Measurements from ENCODE around the gene CDK5RAP3. TPM values are rescaled to one million over a fixed set of nuclear protein-coding genes. Genes with fewer than 3 reads are reported as not detected.

Gene CDK5RAP3
- total and polyA plus RNA-seq, 2 of the 13 experiments (the other 11 are each of a cell fraction or from before 2014, with no cell fraction given), result 128 to 154 TPM

DNA sequence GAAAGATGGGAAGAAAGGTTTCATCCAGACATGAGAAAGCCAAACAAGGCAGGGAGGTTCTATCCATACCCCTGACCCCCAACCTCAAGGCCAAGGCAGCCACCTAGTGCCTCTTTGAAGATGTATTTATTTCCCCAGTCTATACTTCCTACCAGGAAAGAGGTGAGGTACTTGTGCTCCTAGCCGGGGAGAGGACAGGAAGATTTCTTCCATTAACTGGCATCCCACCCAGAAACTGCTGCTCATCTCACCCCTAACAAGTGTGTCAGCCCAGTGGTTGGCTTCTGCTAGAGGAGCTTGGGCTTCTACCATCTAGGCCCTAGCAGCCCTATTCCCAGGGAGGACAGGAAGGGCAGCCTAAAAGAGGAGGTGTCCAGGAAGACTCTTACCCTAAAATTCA is 57.8 kb downstream of the CDK5RAP3 start (continued):
- no peak for TF ChIP-seq ADNP (CRISPR knock-in tag; IDR thresholded peaks at IDR 0.05)
- no peak for TF ChIP-seq SAP130 (CRISPR knock-in tag; IDR thresholded peaks at IDR 0.05; ENCODE audit: low read depth)

DNA sequence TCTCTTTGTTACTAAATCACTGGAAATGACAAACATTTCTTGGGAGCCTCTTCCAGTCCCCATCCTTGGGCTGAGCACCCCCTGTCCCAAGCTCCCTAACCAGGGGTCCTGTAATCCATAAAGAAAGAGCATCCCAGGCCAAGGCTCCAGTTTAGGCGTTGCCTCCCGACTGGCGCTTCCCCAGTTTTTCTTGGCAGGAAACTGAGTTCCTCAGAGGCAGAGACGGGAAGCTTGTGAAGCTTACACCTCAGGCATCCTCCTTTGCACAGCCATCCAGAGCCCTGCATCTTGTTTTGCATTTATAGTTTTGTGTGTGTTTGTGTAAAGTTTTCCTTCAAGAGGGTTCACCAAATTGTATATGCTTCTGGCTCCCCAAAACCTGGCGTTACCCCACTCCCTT is 59.6 kb downstream of the CDK5RAP3 start:
- in situ Hi-C loops (cut with HindIII; ENCODE audit: extremely low pct_ligation_motif_present, low pct_unique_long_range_greater_than_20kb) (no loop called here), intact Hi-C loops (cut with micrococcal nuclease; ENCODE audit: unreplicated experiment) (no loop called here)
- H3K4me2 ChIP-seq (ENCODE audit: low read depth, low read length), result no peak overlapping the region
- no peaks in the 10 kb centered on the region for H3K79me2 ChIP-seq (ENCODE audit: insufficient read depth, low read length)
- CTCF ChIA-PET (ENCODE audit: low intra/inter-chr PET ratio, low total read pairs), result no interaction called here
- H3K36me3 ChIP-seq (replicated peaks in 1 of 2; ENCODE audit: control insufficient read depth in 1 of 2, insufficient read depth in 2 of 2, low read length in 2 of 2), result no peaks in the 10 kb centered on the region
- H3K27ac ChIP-seq (ENCODE audit: extremely low read length, insufficient read depth, low read length), result no peak overlapping the region
- 44% methylated on average over 5 of the region's 5 CpGs for WGBS (ENCODE audit: low lambda C conversion rate)
- H3K4me3 ChIP-seq (replicated peaks in 1 of 3; ENCODE audit: insufficient read depth in 1 of 3, low read depth in 2 of 3, low read length in 3 of 3), result no peak overlapping the region
- no peak overlapping the region for H2AFZ ChIP-seq (ENCODE audit: low read length)
- POLR2A ChIA-PET, result interaction anchor here (0.5 kb wide), 1 partner anchor 18 kb away, joined by 3 read pairs; the partner anchor contains the start of gene NFE2L1
- no peak for ATAC-seq
- H4K20me1 ChIP-seq (ENCODE audit: insufficient read depth, low read length), result no peaks in the 10 kb centered on the region
- H3K4me1 ChIP-seq (ENCODE audit: insufficient read depth, low read length), result peaks cover 16% of the 10 kb centered on the region
- peaks cover 1 to 30% of the 10 kb centered on the region in 2 experiments; a peak in 2 of 5 replicates for H3K27me3 ChIP-seq (ENCODE audit: control insufficient read depth in 1 of 2, insufficient read depth in 2 of 2, low read length in 2 of 2)
- no peaks in the 10 kb centered on the region for H3K9me3 ChIP-seq (ENCODE audit: low read length)
- no peak for DNase-seq (ENCODE audit: low spot score)
- no TSS peak for BruUV-seq (replicated peaks)
- TF ChIP-seq ZNF260 (CRISPR knock-in tag; IDR thresholded peaks at IDR 0.05; ENCODE audit: borderline replicate concordance, low read depth), result no peak
- TF ChIP-seq ZNF619 (CRISPR knock-in tag; IDR thresholded peaks at IDR 0.05), result no peak
- TF ChIP-seq ZBTB20 (CRISPR knock-in tag; IDR thresholded peaks at IDR 0.05; ENCODE audit: borderline replicate concordance, low read depth), result no peak
- TF ChIP-seq, protein P1, sequence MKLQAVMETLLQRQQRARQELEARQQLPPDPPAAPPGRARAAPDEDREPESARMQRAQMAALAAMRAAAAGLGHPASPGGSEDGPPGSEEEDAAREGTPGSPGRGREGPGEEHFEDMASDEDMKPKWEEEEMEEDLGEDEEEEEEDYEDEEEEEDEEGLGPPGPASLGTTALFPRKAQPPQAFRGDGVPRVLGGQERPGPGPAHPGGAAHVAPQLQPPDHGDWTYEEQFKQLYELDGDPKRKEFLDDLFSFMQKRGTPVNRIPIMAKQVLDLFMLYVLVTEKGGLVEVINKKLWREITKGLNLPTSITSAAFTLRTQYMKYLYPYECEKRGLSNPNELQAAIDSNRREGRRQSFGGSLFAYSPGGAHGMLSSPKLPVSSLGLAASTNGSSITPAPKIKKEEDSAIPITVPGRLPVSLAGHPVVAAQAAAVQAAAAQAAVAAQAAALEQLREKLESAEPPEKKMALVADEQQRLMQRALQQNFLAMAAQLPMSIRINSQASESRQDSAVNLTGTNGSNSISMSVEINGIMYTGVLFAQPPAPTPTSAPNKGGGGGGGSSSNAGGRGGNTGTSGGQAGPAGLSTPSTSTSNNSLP (IDR thresholded peaks at IDR 0.05; ENCODE audit: low read depth, low read length), result no peak
- no peak for FAIRE-seq
- H3K9ac ChIP-seq (ENCODE audit: insufficient read depth, low read depth, low read length), result no peak overlapping the region
